Gastrocnemius medialis (tissue), 4 donors: ENCODE results near the gene FBXO24.

Source experiments
- CTCF ChIP-seq, 5 experiments: fragments of 450-650 bp in 3 of 5; fragments of 200-600 bp in 2 of 5; sonication (generic) in 2 of 5; IDR thresholded peaks in 4 of 5; conservative IDR thresholded peaks in 1 of 5; 1 replicate in 4 of 5; 2 replicates in 1 of 5; pipeline ENCODE4 v1.5.1; 2016 to 2019; ENCODE audit warnings: antibody characterized with exemption in 5 of 5, mild to moderate bottlenecking in 3 of 5, moderate library complexity in 3 of 5
- POLR2A ChIP-seq, 2 donors: fragments of 450-650 bp; IDR thresholded peaks; one replicate each; pipeline ENCODE4 v1.6.1; 2017; ENCODE audit warnings: antibody characterized with exemption in 2 of 2, mild to moderate bottlenecking in 2 of 2, moderate library complexity in 2 of 2

DNA sequence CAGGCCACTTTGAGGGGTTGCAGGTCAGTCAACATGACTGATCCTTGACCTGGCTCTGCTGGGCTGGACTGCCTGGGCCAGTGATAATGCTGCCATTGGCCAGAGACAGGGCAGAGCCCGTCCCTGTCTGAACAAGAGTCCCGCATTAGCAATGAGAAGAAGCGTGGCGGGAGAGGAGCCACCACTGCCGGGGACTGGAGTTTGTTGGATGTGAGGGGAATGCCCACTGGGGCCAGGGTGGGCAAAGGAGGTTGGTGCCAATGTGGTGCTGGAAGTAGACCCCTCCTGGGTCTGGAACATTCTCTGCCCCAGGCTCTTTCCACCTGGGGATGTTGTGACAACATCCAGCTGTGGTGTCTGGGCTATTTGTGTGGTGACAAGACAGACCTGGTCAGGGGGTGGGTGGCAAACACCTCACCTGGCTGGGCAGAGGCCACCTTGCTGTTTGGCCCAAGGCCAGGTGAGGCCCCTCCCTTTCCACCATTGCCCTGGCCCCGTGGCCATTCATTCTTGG is 20.1 kb upstream of the FBXO24 start:
- no peak for TF ChIP-seq CTCF (IDR thresholded peaks at IDR 0.05 in 4 of 5, conservative IDR thresholded peaks at IDR 0.05 in 1 of 5)
- no peak for TF ChIP-seq POLR2A (IDR thresholded peaks at IDR 0.05)
